ENCODE results near the gene MYH9.
"Not testable (repeated sequence)": the region's sequence is repeated elsewhere in the genome, so short reads cannot be mapped to it uniquely, and the experiment has no call there.

MYH9 gene

DNA sequence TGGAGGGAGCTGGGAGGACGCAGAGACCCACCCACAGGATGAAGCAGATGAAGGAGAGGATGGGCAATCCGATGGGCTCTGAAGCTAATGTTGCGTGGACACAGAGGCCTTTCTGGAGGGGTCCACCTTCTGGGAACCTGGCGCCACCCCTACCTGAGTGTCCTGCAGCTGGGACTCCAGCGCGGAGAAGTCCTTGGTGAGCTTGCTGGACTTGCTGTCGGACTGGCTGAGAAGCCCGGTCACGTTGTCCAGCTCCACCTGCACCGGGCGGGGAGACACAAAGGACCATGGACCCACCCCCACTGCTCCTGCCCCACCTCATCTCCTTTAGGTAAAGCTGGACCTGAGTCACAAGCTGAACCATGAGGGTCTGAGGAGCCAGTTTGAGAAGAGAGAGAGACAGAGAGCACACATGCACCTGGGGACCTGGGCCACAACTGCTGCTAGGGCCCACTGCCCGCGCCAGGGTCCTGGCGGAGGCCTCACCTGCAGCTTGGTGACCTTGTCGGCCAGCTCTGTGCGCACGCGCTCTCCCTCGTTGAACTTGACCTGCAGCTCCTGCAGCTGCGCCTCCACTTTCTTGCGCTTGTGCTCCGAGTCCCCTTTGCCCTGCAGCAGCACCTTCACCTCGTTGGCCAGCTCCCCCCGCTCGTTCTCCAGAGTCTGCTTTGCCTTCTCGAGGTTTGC, 94.0 kb downstream of the MYH9 start:
- TF ChIP-seq, protein P1, sequence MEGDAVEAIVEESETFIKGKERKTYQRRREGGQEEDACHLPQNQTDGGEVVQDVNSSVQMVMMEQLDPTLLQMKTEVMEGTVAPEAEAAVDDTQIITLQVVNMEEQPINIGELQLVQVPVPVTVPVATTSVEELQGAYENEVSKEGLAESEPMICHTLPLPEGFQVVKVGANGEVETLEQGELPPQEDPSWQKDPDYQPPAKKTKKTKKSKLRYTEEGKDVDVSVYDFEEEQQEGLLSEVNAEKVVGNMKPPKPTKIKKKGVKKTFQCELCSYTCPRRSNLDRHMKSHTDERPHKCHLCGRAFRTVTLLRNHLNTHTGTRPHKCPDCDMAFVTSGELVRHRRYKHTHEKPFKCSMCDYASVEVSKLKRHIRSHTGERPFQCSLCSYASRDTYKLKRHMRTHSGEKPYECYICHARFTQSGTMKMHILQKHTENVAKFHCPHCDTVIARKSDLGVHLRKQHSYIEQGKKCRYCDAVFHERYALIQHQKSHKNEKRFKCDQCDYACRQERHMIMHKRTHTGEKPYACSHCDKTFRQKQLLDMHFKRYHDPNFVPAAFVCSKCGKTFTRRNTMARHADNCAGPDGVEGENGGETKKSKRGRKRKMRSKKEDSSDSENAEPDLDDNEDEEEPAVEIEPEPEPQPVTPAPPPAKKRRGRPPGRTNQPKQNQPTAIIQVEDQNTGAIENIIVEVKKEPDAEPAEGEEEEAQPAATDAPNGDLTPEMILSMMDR (IDR thresholded peaks at IDR 0.05; ENCODE audit: insufficient read depth, low read depth, low read length, missing control alignments), result no peak
- DNase-seq (ENCODE audit: low read depth), result no peak
- no peak overlapping the region for H3K4me3 ChIP-seq (ENCODE audit: low read depth, low read length)

DNA sequence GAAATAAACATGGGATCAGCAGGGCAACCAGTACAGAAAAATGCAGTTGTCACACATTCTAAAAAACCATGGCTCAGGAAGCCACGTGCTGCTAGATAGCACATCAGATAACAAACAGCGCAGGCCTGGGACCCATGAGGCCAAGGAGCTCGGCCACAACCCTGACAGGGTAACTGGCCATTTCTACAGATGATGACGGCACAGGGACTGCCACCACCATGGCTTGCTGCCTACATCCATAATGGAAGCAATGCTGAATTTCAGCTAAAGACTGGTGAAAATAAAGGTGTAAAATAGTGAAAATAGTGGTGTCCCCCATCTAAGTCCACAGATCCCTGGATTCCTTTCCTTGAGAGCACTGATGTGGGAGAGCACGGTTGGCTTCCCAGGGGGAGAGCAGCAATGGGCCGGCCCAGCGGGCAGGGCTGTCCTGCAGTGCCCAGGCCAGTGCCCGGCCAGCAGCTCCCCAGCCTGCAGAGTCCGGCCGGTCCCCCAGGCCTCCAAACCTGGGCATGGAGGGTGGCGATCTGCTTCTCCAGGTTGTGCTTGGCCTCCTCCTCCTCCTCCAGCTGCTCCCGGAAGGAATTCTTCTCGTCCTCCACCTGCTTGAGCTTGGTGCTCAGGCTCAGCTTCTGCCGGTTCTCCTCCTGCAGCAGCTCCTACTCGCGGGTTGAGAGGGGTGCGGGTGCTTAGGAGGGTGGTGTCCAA, 94.8 kb downstream of the MYH9 start:
- DNase-seq (ENCODE audit: low read depth), result no peak
- H3K4me3 ChIP-seq (ENCODE audit: low read depth, low read length), result no peak overlapping the region
- TF ChIP-seq, protein P1 (IDR thresholded peaks at IDR 0.05; ENCODE audit: insufficient read depth, low read depth, low read length, missing control alignments), result no peak

DNA sequence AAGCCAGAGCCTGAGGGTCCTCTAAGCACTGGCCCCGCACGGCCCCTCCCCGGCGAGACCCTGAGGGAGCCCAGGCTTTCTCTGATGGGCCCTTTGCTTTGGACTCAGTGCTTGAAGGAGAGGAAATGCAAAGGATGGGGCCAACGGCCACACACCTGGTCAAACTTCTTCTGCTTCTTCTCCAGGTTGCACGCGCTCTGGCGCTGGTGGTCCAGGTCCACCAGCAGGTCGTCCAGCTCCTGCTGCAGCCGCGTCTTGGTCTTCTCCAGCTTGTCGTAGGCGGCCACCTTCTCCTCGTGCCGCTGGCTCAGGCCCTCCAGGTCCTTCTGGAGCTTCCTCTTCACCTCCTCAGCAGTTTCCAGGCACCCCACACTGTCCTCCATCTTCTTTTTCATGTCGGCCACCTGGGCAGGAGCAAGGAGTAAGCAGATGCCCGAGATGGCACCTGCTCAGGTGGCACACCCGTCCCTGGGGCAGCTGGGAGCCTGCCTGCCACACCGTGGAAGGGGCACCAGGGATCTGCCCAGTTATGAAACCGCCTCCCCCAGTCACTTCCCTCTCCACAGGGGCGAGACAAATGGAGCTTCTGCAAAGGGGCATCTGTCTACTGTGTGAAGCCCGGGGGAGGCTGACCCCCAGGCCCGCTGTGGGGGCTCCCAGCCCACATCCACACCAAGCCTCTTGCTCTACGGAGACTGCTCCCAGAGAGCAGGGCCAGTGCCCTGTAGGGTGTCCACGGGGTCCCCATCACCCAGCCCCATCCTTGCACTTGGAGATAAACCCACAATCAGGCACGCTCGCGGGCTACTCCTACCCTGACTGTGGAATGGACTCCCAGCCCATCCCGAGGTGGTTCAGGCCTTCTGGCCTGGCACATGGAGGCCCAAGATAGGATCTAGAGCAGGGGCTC, 95.7 kb downstream of the MYH9 start:
- H3K4me3 ChIP-seq (ENCODE audit: low read depth, low read length), result no peak overlapping the region
- DNase-seq (ENCODE audit: low read depth), result no peak
- TF ChIP-seq, protein P1 (IDR thresholded peaks at IDR 0.05; ENCODE audit: insufficient read depth, low read depth, low read length, missing control alignments), result no peak

DNA sequence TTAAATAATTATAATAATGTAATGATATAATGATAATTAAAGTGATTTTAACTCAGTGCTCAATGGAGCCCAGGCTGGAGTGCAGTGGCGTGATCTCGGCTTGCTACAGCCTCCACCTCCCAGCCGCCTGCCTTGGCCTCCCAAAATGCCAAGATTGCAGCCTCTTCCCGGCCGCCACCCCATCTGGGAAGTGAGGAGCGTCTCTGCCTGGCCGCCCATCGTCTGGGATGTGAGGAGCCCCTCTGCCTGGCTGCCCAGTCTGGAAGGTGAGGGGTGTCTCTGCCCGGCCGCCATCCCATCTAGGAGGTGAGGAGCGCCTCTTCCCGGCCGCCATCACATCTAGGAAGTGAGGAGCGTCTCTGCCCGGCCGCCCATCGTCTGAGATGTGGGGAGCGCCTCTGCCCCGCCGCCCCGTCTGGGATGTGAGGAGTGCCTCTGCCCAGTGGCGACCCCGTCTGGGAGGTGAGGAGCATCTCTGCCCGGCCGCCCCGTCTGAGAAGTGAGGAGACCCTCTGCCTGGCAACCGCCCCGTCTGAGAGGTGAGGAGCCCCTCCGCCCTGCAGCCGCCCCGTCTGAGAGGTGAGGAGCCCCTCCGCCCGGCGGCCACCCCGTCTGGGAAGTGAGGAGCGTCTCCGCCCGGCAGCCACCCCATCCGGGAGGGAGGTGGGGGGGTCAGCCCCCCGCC, 97.2 kb downstream of the MYH9 start:
- not testable (repeated sequence) for DNase-seq (ENCODE audit: low read depth); H3K4me3 ChIP-seq (ENCODE audit: low read depth, low read length)

DNA sequence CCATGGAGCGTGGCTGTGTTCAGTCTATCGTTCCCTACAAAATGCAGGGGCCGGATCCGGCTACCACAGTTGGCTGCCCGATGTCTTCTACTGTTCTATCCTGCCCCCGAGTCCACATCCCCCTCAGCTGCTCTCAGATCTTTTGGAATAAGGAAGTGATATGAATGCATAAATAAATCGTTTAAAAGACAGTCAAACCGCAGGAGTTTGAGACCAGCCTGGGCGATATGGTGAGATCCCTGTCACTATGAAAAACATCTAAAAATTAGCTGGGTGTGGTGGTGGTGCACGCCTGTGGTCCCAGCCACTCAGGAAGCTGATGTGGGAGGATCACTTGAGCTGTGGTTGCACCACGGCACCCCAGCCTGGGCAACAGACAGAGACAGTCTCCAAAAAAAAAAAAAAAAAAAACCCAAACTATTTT, 97.8 kb downstream of the MYH9 start:
- DNase-seq (ENCODE audit: low read depth), result not testable (repeated sequence)

DNA sequence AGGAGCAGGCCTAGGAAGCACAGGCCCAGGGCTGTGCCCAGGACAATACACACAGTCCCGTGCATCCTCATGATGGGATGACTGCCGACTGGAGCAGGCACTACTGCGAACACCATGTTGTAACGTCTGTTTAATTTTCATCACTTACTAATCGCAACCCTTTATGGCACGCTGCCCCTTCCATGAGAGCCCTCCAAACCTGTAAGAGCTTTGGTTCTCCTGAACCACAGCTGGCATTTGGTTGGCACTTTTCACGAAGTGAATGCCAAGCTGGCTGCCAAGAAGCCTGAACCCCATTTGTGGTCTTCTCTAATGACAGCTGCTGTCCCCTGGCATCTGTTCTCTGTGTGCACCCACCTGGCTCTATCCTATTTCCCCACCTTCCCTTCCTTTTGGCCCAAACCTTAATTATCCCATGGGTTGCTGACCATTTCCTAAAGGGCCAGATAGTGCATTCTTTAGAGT, 98.3 kb downstream of the MYH9 start:
- TF ChIP-seq, protein P1 (IDR thresholded peaks at IDR 0.05; ENCODE audit: insufficient read depth, low read depth, low read length, missing control alignments), result no peak
- no peak for DNase-seq (ENCODE audit: low read depth)
- H3K4me3 ChIP-seq (ENCODE audit: low read depth, low read length), result no peak overlapping the region

More for the DNA sequence above, 97.8 kb downstream of the MYH9 start:
- not testable (repeated sequence) for H3K4me3 ChIP-seq (ENCODE audit: low read depth, low read length)

DNA sequence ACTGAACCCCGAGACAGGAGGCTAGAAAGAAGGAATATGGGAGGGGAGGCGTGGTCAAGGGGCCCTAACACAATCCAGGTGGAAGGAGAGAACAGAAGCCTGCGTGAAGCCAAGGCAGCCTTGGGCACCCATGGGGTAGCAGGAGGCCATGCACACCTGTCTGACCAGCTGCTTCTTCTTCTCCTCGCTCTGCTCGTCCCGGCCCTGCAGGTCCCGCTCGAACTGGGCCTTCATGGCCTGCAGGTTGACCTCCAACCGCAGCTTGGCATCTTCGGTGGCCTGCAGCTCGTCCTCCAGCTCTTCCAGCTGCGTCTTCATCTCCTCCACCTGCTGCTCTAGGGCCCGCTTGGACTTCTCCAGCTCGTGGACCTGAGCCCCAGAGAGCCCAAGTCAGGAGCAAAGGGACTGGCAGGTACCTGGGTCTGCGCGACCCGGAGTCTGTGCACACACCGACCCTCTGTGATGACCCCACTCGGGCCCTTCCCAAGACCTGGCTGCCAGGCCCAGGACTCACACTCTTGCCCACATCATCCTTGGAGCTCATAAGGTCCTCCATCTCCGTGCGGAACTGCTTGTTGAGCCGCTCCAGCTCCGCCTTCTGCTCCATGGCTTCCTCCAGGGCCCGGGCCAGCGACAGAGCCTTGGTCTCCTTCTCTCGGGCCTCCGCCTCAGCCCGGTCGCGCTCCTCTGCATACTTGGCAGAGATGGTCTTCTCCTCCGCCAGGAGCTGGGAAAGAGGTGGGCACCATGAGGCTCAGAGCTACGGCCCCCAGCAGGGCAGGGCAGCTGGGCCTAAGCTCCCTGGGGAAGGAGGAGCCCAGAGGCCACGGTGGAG, 99.0 kb downstream of the MYH9 start:
- H3K4me3 ChIP-seq (ENCODE audit: low read depth, low read length), result no peak overlapping the region
- TF ChIP-seq, protein P1 (IDR thresholded peaks at IDR 0.05; ENCODE audit: insufficient read depth, low read depth, low read length, missing control alignments), result no peak
- DNase-seq (ENCODE audit: low read depth), result no peak

Data from GM12865 (cell line).